Measurements from ENCODE around the gene CD300LG.

DNA sequence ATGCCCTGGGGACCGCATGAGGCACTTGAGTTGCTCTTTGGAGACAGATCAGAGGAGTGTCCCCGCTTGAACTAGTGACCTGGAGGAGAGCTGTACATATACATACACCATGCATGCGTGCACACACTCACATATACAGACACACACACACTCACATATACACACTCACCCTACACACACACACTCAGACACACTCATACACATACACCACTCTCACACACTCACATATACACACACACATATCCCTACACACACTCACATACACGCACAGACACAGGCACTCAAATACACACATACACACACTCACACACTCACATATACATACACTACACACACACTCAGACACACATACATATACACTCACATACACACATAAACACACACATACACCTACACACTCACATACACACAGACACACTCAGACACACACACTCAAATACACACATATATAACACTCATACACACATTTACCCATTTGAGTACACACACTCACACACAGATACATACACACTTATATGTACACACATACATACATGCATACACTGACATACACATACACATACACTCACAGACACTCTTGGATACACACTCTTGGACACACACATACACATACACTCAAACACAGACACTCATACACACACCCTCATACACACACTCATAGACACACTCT is 65.8 kb downstream of the CD300LG start:
- TF ChIP-seq GATA2 (IDR thresholded peaks at IDR 0.05; ENCODE audit: low read depth, low read length): no peak
- TF ChIP-seq GATA3 (IDR thresholded peaks at IDR 0.05; ENCODE audit: low read depth, low read length): no peak

Data from SH-SY5Y (cell line).